ENCODE measurements around the gene SOSTDC1. TPM values are rescaled to one million over a fixed set of nuclear protein-coding genes. Genes with fewer than 3 reads are reported as not detected.
A peak's percentile ranks its signal among the peaks of the same experiment; 100 is the strongest.

The SOSTDC1 gene
- polyA plus RNA-seq, 1 donor from 2014 or later, result 0.52 TPM

GRCh38 chr7:16420649-16421332, 44.7 kb downstream of the SOSTDC1 start:
- TF ChIP-seq SMC3 (conservative IDR thresholded peaks at IDR 0.05; ENCODE audit: poor library complexity) (no peak), RAD21 (conservative IDR thresholded peaks at IDR 0.05) (no peak), MXI1 (conservative IDR thresholded peaks at IDR 0.05; ENCODE audit: poor library complexity, severe bottlenecking) (peak; percentile 29), TAF1 (IDR thresholded peaks at IDR 0.05; ENCODE audit: low read depth) (no peak), EP300 (conservative IDR thresholded peaks at IDR 0.05; ENCODE audit: poor library complexity, severe bottlenecking) (no peak), REST (IDR thresholded peaks at IDR 0.05; ENCODE audit: borderline replicate concordance) (no peak), CTCF (IDR thresholded peaks at IDR 0.05; ENCODE audit: poor library complexity, severe bottlenecking) (peak; percentile 63), POLR2AphosphoS5 (IDR thresholded peaks at IDR 0.05) (peak; percentile 78), EZH2 (IDR thresholded peaks at IDR 0.05; ENCODE audit: borderline replicate concordance, insufficient read depth, low read length, poor library complexity, severe bottlenecking) (no peak)
- no peaks in the 10 kb centered on the region for H4K20me1 ChIP-seq (ENCODE audit: insufficient read depth)
- H3K9ac ChIP-seq (ENCODE audit: low read length), result peak overlapping the region; percentile 70
- no peaks in the 10 kb centered on the region for H3K9me2 ChIP-seq (ENCODE audit: insufficient read depth, low read length)
- H3K27ac ChIP-seq (ENCODE audit: low read length), result peak overlapping the region; percentile 68
- H3K9me3 ChIP-seq (ENCODE audit: low read length), result no peaks in the 10 kb centered on the region
- H3K79me2 ChIP-seq (replicated peaks; ENCODE audit: insufficient read depth, low read length), result no peaks in the 10 kb centered on the region
- no peaks in the 10 kb centered on the region for H3F3A ChIP-seq (ENCODE audit: insufficient read depth, low read length, poor library complexity, severe bottlenecking)
- H3K27me3 ChIP-seq (ENCODE audit: insufficient read depth, low read depth, low read length), result peaks cover 3% of the 10 kb centered on the region
- no peak overlapping the region for H3K4me2 ChIP-seq (ENCODE audit: low read length)
- peak overlapping the region; percentile 15 for H2AFZ ChIP-seq (ENCODE audit: low read depth, low read length)
- H3K4me3 ChIP-seq (ENCODE audit: low read length), result peak overlapping the region; percentile 73
- no peaks in the 10 kb centered on the region for H3K36me3 ChIP-seq (ENCODE audit: insufficient read depth, low read length)

DNA sequence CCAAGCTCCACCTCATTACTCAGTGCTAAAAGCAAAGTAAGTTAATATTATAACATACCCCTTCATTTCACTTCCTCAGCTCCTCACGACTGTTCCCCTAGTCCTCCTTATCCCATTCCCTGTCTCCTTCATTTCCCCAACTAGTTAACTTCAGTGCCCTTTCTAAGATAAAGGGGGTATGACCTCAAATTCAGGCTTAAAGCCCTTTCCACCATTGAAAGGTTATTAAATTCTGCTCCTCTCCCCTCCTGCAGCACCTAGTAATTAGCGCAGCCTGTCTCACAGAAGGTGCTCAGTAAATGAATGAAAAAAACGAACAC, 45.2 kb downstream of the SOSTDC1 start:
- peak overlapping the region; percentile 70 for H3K9ac ChIP-seq (ENCODE audit: low read length)

More for the DNA sequence above, 45.2 kb downstream of the SOSTDC1 start:
- no peaks in the 10 kb centered on the region for H3K79me2 ChIP-seq (replicated peaks; ENCODE audit: insufficient read depth, low read length)
- H4K20me1 ChIP-seq (ENCODE audit: insufficient read depth), result no peaks in the 10 kb centered on the region
- no peak overlapping the region for H3K27ac ChIP-seq (ENCODE audit: low read length)
- TF ChIP-seq CTCF (IDR thresholded peaks at IDR 0.05; ENCODE audit: poor library complexity, severe bottlenecking), result no peak
- TF ChIP-seq EP300 (conservative IDR thresholded peaks at IDR 0.05; ENCODE audit: poor library complexity, severe bottlenecking), result no peak
- no peak for TF ChIP-seq RAD21 (conservative IDR thresholded peaks at IDR 0.05)
- no peak for TF ChIP-seq EZH2 (IDR thresholded peaks at IDR 0.05; ENCODE audit: borderline replicate concordance, insufficient read depth, low read length, poor library complexity, severe bottlenecking)
- no peak for TF ChIP-seq POLR2AphosphoS5 (IDR thresholded peaks at IDR 0.05)
- no peak for TF ChIP-seq TAF1 (IDR thresholded peaks at IDR 0.05; ENCODE audit: low read depth)
- TF ChIP-seq SMC3 (conservative IDR thresholded peaks at IDR 0.05; ENCODE audit: poor library complexity), result no peak
- no peak for TF ChIP-seq MXI1 (conservative IDR thresholded peaks at IDR 0.05; ENCODE audit: poor library complexity, severe bottlenecking)
- no peak for TF ChIP-seq REST (IDR thresholded peaks at IDR 0.05; ENCODE audit: borderline replicate concordance)
- peaks cover 3% of the 10 kb centered on the region for H3K27me3 ChIP-seq (ENCODE audit: insufficient read depth, low read depth, low read length)
- peak overlapping the region; percentile 73 for H3K4me3 ChIP-seq (ENCODE audit: low read length)
- no peaks in the 10 kb centered on the region for H3F3A ChIP-seq (ENCODE audit: insufficient read depth, low read length, poor library complexity, severe bottlenecking)
- H3K9me2 ChIP-seq (ENCODE audit: insufficient read depth, low read length), result no peaks in the 10 kb centered on the region
- peak overlapping the region; percentile 15 for H2AFZ ChIP-seq (ENCODE audit: low read depth, low read length)
- H3K4me2 ChIP-seq (ENCODE audit: low read length), result no peak overlapping the region
- no peaks in the 10 kb centered on the region for H3K36me3 ChIP-seq (ENCODE audit: insufficient read depth, low read length)
- H3K9me3 ChIP-seq (ENCODE audit: low read length), result no peaks in the 10 kb centered on the region
